Endothelial cell of umbilical vein (primary cell): ENCODE data around the gene CERS6. TPM values are rescaled to one million over a fixed set of nuclear protein-coding genes. Genes with fewer than 3 reads are reported as not detected.

ENCODE experiments used
- BruUV-seq: library from RNA; stranded (reverse); fragments of 400-500 nt; replicated peaks from 2 replicates; lab custom pipeline; 2021; lab: Mats Ljungman, UMichigan
- CTCF ChIA-PET: fragments of 300-600, 350-600 bp; sonication (Branson Sonifier 250); formaldehyde crosslinking; loops from one replicate; lab custom pipeline; 2021; ENCODE audit warnings: antibody characterized with exemption, inconsistent platforms; lab: Charles Lee
- POLR2A ChIA-PET: fragments of 300-600, 350-600 bp; sonication (Branson Sonifier 250); formaldehyde crosslinking; loops from one replicate; lab custom pipeline; 2021; ENCODE audit warnings: antibody characterized with exemption, inconsistent platforms; lab: Charles Lee
- DNase-seq: peaks from one replicate; pipeline ENCODE4 v3.0.0-alpha.2; 2011; ENCODE audit warnings: low read depth, low spot score
- FAIRE-seq: peaks from 2 replicates; lab custom pipeline; 2011; peaks lifted over from hg19 to GRCh38; lab: Jason Lieb, UNC
- H2AFZ ChIP-seq: 2 replicates; pipeline ENCODE4 v1.6.0; 2012; ENCODE audit warnings: low read depth, low read length, control low read depth, inconsistent platforms
- H3K27ac ChIP-seq: 2 replicates; pipeline ENCODE4 v1.5.1; 2011; ENCODE audit warnings: low read depth, mild to moderate bottlenecking, control low read depth, low read length, moderate library complexity; ENCODE audit not compliant: insufficient read depth
- H3K27me3 ChIP-seq, 2 experiments: 2 replicates each; pipeline versions ENCODE4 v1.6.0 to v1.6.1; 2011; ENCODE audit warnings: low read length in 2 of 2, mixed read lengths in 1 of 2; ENCODE audit not compliant: control insufficient read depth in 2 of 2, insufficient read depth in 2 of 2
- H3K36me3 ChIP-seq, 2 experiments: 2 replicates in 1 of 2; 3 replicates in 1 of 2; pipeline ENCODE4 v1.5.1; 2011; ENCODE audit warnings: low read length in 2 of 2, mild to moderate bottlenecking in 1 of 2, moderate library complexity in 1 of 2; ENCODE audit not compliant: control insufficient read depth in 2 of 2, insufficient read depth in 2 of 2; ENCODE audit errors: extremely low read depth in 1 of 2
- H3K4me1 ChIP-seq: 3 replicates; pipeline ENCODE4 v1.5.1; 2011; ENCODE audit warnings: mild to moderate bottlenecking, low read length; ENCODE audit not compliant: control insufficient read depth, insufficient read depth; ENCODE audit errors: extremely low read depth
- H3K4me2 ChIP-seq: 2 replicates; pipeline ENCODE4 v1.6.1; 2011; ENCODE audit warnings: low read length, control low read depth, mixed read lengths; ENCODE audit not compliant: insufficient read depth
- H3K4me3 ChIP-seq, 3 experiments: fragments of 200-600 bp in 1 of 3; sonication (generic), shearing (Covaris generic) in 1 of 3; replicated peaks in 1 of 3; 2 replicates each; pipeline ENCODE4 v1.5.1; 2011 to 2016; ENCODE audit warnings: control low read depth in 3 of 3, low read length in 3 of 3, mild to moderate bottlenecking in 2 of 3, inconsistent platforms in 1 of 3, low read depth in 1 of 3, moderate library complexity in 1 of 3; ENCODE audit not compliant: insufficient read depth in 1 of 3
- H3K79me2 ChIP-seq: 2 replicates; pipeline ENCODE4 v1.6.0; 2012; ENCODE audit warnings: low read length, inconsistent platforms; ENCODE audit not compliant: control insufficient read depth, insufficient read depth
- H3K9ac ChIP-seq: replicated peaks from 2 replicates; pipeline ENCODE3; 2011; ENCODE audit warnings: low read length, control low read depth; ENCODE audit not compliant: insufficient read depth; ENCODE audit errors: extremely low read depth
- H3K9me1 ChIP-seq: replicated peaks from 3 replicates; pipeline ENCODE4 v1.6.0; 2011; ENCODE audit warnings: mild to moderate bottlenecking, low read length; ENCODE audit not compliant: control insufficient read depth, insufficient read depth; ENCODE audit errors: extremely low read depth
- H3K9me3 ChIP-seq: replicated peaks from 2 replicates; pipeline ENCODE4 v1.5.1; 2012; ENCODE audit warnings: low read length, inconsistent platforms; ENCODE audit not compliant: control insufficient read depth, insufficient read depth
- H4K20me1 ChIP-seq: replicated peaks from 2 replicates; pipeline ENCODE3; 2011; ENCODE audit warnings: mild to moderate bottlenecking, low read length; ENCODE audit not compliant: control insufficient read depth, insufficient read depth; ENCODE audit errors: extremely low read depth
- EZH2 ChIP-seq: IDR thresholded peaks from 2 replicates; pipeline ENCODE4 v1.6.1; 2012; ENCODE audit warnings: borderline replicate concordance, low read depth, mild to moderate bottlenecking, moderate library complexity, low read length, inconsistent platforms; ENCODE audit not compliant: severe bottlenecking
- FOS ChIP-seq: IDR thresholded peaks from 2 replicates; pipeline ENCODE4 v1.6.1; 2011; ENCODE audit warnings: mild to moderate bottlenecking, low read length, moderate library complexity, borderline replicate concordance; ENCODE audit not compliant: insufficient read depth
- GATA2 ChIP-seq: IDR thresholded peaks from 2 replicates; pipeline ENCODE4 v1.7.0; 2011; ENCODE audit warnings: low read depth, mild to moderate bottlenecking, moderate library complexity, mixed read lengths, low read length; ENCODE audit not compliant: insufficient read length, insufficient read depth
- JUN ChIP-seq: IDR thresholded peaks from 2 replicates; pipeline ENCODE4 v1.6.1; 2011; ENCODE audit warnings: borderline replicate concordance, low read depth; ENCODE audit not compliant: insufficient read length, insufficient read depth
- POLR2A ChIP-seq: IDR thresholded peaks from 2 replicates; pipeline ENCODE4 v1.6.1; 2012; ENCODE audit warnings: low read depth, mild to moderate bottlenecking, control low read depth, low read length
- POLR2AphosphoS5 ChIP-seq: IDR thresholded peaks from 2 replicates; pipeline ENCODE4 v1.6.1; 2012; ENCODE audit warnings: low read depth, mild to moderate bottlenecking, control low read depth, low read length, moderate library complexity; ENCODE audit not compliant: insufficient read depth
- dilution Hi-C: fragments of 300-500 bp; cut with MboI; formaldehyde crosslinking; loops from one replicate; pipeline ENCODE4 v1.15.0; 2019; ENCODE audit warnings: low sequenced_read_pairs; ENCODE audit not compliant: extremely low pct_ligation_motif_present
- intact Hi-C: fragments of 100-400 bp; cut with micrococcal nuclease; formaldehyde crosslinking; loops from one replicate; pipeline ENCODE4 v1.10.0; 2022
- polyA plus RNA-seq, 4 experiments: library from polyadenylated mRNA; depleted of rRNA in 3 of 4; stranded (reverse) in 3 of 4; unstranded in 1 of 4; fragments of >200 nt; gene quantifications; 2 replicates each; pipeline versions ENCODE4 v1.2.1 to v1.2.3, GENCODE V29; 2011 to 2012; ENCODE audit warnings: missing spikeins in 1 of 4
- total RNA-seq: library from RNA; stranded (reverse); gene quantifications from 2 replicates; pipeline ENCODE4 v1.2.3, GENCODE V29; 2021
- TF ChIP-seq, protein P1 (sequence below), 2 donors: IDR thresholded peaks; 1 replicate in 1 of 2; 2 replicates in 1 of 2; pipeline ENCODE4 v1.5.1; 2011; ENCODE audit warnings: low read length in 2 of 2, mild to moderate bottlenecking in 2 of 2, moderate library complexity in 2 of 2, control low read depth in 1 of 2, inconsistent platforms in 1 of 2, low read depth in 1 of 2; ENCODE audit not compliant: insufficient read depth in 1 of 2; ENCODE audit errors: extremely low read depth in 1 of 2
- TF ChIP-seq, protein P2 (sequence below): IDR thresholded peaks from 2 replicates; pipeline ENCODE4 v1.6.1; 2011; ENCODE audit not compliant: insufficient read depth, insufficient read length

CERS6 gene
- total and polyA plus RNA-seq, 2 donors (not counting 3 experiments of a cell fraction or from before 2014, with no cell fraction given) = 2.7 to 11.7 TPM

DNA sequence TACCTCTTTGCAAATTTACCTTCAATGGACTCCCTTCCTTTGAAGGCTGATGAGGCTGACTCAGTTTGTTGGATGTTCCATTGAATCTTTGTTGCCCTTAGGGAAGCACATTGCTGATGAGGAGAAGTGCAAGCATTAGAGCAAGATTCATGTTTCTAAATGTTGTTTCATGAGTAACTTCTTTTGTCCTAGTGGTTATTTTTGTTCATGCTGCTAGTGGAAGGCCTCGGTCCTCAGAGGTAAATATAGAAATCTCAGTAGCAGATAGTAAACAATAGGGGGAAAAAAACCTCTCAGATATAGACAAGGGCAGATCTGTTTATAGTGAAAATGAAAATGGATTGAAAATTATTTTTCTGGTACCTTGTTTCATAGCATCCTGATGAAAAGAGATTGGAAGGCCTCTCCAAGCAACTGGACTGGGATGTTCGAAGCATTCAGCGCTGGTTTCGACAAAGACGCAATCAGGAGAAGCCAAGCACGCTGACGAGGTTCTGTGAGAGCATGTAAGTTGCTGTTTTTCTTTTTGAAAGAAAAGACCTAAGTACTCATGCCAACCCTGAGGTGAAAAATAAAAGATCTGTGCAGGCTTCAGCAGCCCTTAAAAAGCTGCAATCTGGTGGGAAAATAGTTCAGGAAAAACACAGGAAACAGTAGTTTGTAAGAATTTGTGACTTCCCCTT, 104.9 kb downstream of the CERS6 start:
- no peaks in the 10 kb centered on the region for H3K4me1 ChIP-seq
- H3K4me2 ChIP-seq = no peak overlapping the region
- BruUV-seq = no TSS peak
- DNase-seq (peak; percentile 33), FAIRE-seq (peak; percentile 44)
- H3K9me3 ChIP-seq = no peaks in the 10 kb centered on the region
- no peaks in the 10 kb centered on the region for H3K9me1 ChIP-seq
- POLR2A ChIA-PET = no interaction called here
- H3K79me2 ChIP-seq = no peaks in the 10 kb centered on the region
- TF ChIP-seq, protein P1, sequence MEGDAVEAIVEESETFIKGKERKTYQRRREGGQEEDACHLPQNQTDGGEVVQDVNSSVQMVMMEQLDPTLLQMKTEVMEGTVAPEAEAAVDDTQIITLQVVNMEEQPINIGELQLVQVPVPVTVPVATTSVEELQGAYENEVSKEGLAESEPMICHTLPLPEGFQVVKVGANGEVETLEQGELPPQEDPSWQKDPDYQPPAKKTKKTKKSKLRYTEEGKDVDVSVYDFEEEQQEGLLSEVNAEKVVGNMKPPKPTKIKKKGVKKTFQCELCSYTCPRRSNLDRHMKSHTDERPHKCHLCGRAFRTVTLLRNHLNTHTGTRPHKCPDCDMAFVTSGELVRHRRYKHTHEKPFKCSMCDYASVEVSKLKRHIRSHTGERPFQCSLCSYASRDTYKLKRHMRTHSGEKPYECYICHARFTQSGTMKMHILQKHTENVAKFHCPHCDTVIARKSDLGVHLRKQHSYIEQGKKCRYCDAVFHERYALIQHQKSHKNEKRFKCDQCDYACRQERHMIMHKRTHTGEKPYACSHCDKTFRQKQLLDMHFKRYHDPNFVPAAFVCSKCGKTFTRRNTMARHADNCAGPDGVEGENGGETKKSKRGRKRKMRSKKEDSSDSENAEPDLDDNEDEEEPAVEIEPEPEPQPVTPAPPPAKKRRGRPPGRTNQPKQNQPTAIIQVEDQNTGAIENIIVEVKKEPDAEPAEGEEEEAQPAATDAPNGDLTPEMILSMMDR (IDR thresholded peaks at IDR 0.05; ENCODE audit: extremely low read depth in 1 of 2, insufficient read depth in 1 of 2, low read depth in 1 of 2, low read length in 2 of 2) = no peak
- no peak for TF ChIP-seq GATA2
- TF ChIP-seq, protein P2, sequence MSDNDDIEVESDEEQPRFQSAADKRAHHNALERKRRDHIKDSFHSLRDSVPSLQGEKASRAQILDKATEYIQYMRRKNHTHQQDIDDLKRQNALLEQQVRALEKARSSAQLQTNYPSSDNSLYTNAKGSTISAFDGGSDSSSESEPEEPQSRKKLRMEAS = no peak
- no peak for TF ChIP-seq POLR2A
- no peak for TF ChIP-seq POLR2AphosphoS5
- no peak for TF ChIP-seq FOS
- no peak for TF ChIP-seq EZH2
- TF ChIP-seq JUN = no peak
- H3K36me3 ChIP-seq = no peaks in the 10 kb centered on the region
- intact Hi-C loops = no loop called here
- no peaks in the 10 kb centered on the region for H4K20me1 ChIP-seq
- CTCF ChIA-PET = interaction anchor here (1.2 kb wide), 1 partner anchor 11 kb away, joined by 3 read pairs; no protein-coding TSS in a partner anchor
- no peak overlapping the region for H2AFZ ChIP-seq
- no peak overlapping the region for H3K4me3 ChIP-seq
- no peaks in the 10 kb centered on the region for H3K27me3 ChIP-seq
- dilution Hi-C loops = no loop called here
- no peak overlapping the region for H3K27ac ChIP-seq
- no peak overlapping the region for H3K9ac ChIP-seq
